Thyroid gland (tissue), 4 donors: ENCODE results near the gene KRTAP20-3. TPM values are rescaled to one million over a fixed set of nuclear protein-coding genes. Genes with fewer than 3 reads are reported as not detected.

Experiments used
- DNase-seq, 2 donors: peaks; one replicate each; pipeline ENCODE4 v3.0.0-alpha.2; 2019
- H3K27ac ChIP-seq, 3 donors: fragments of 200-600 bp; sonication (generic); 1 replicate in 2 of 3; 2 replicates in 1 of 3; pipeline ENCODE4 v1.5.1; 2016 to 2019; ENCODE audit warnings: mild to moderate bottlenecking in 1 of 3, moderate library complexity in 1 of 3
- H3K27me3 ChIP-seq: fragments of 200-600 bp; sonication (generic); one replicate; pipeline ENCODE4 v1.5.1; 2019
- H3K36me3 ChIP-seq, 2 donors: fragments of 200-600 bp; sonication (generic); one replicate each; pipeline ENCODE4 v1.5.1; 2016 to 2019
- H3K4me1 ChIP-seq, 2 donors: fragments of 200-600 bp; sonication (generic); one replicate each; pipeline ENCODE4 v1.5.1; 2017 to 2019
- H3K4me3 ChIP-seq, 3 donors: fragments of 200-600 bp; sonication (generic); replicated peaks in 1 of 3; 1 replicate in 2 of 3; 2 replicates in 1 of 3; pipeline ENCODE4 v1.5.1; 2016; ENCODE audit warnings: mild to moderate bottlenecking in 1 of 3
- H3K9me3 ChIP-seq: fragments of 200-600 bp; sonication (generic); one replicate; pipeline ENCODE4 v1.5.1; 2017
- POLR2A ChIP-seq, 2 donors: fragments of 450-650 bp; IDR thresholded peaks; one replicate each; pipeline ENCODE4 v1.6.1; 2017; ENCODE audit warnings: antibody characterized with exemption in 2 of 2, mild to moderate bottlenecking in 2 of 2, moderate library complexity in 1 of 2
- WGBS, 2 donors: methylation state at CpG; one replicate each; pipeline ENCODE4 v1.1.5; 2017; 5-methylcytosine and 5-hydroxymethylcytosine counted together
- intact Hi-C: fragments of 100-400 bp; cut with DNase I; formaldehyde crosslinking; loops from one replicate; pipeline ENCODE4 v1.15.1; 2023
- total RNA-seq, 4 donors: library from RNA; depleted of rRNA; stranded (reverse); fragments of >200 nt; gene quantifications; one replicate each; pipeline ENCODE4 v1.2.3, GENCODE V29; 2016
- TF ChIP-seq, protein P1 (sequence below), 6 experiments: fragments of 200-600 bp in 3 of 6; fragments of 450-650 bp in 3 of 6; sonication (generic) in 3 of 6; IDR thresholded peaks; one replicate each; pipeline ENCODE4 v1.5.1; 2016 to 2019; ENCODE audit warnings: antibody characterized with exemption in 6 of 6, mild to moderate bottlenecking in 2 of 6, inconsistent platforms in 1 of 6, moderate library complexity in 1 of 6

Gene KRTAP20-3
- total RNA-seq = not detected

DNA sequence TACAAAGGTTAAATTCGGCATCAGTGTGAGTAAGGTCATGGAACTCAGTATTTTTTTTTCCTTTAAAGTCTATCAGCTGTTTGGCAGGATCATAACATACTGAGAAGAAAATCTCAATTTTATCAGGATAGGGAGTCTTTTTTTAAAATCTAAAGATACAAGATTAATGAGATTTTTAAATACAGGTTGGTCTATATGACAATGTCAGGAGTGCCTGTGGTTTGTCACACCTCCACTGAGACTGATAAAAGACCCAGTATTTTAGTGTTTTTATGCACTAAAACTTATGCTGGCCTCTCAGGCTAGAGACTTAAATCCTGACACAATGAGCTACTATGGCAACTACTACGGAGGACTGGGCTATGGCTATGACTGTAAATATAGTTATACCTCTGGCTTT is at the start of gene KRTAP20-3:
TSS of gene KRTAP20-3 (plus strand) at position 301 of the 400 bp plus-strand sequence.
- 85 to 93% methylated on average over 2 of the region's 2 CpGs for WGBS, 2 donors
- intact Hi-C loops = no loop called here
- TF ChIP-seq, protein P1, sequence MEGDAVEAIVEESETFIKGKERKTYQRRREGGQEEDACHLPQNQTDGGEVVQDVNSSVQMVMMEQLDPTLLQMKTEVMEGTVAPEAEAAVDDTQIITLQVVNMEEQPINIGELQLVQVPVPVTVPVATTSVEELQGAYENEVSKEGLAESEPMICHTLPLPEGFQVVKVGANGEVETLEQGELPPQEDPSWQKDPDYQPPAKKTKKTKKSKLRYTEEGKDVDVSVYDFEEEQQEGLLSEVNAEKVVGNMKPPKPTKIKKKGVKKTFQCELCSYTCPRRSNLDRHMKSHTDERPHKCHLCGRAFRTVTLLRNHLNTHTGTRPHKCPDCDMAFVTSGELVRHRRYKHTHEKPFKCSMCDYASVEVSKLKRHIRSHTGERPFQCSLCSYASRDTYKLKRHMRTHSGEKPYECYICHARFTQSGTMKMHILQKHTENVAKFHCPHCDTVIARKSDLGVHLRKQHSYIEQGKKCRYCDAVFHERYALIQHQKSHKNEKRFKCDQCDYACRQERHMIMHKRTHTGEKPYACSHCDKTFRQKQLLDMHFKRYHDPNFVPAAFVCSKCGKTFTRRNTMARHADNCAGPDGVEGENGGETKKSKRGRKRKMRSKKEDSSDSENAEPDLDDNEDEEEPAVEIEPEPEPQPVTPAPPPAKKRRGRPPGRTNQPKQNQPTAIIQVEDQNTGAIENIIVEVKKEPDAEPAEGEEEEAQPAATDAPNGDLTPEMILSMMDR (IDR thresholded peaks at IDR 0.05) = no peak
- no peak for TF ChIP-seq POLR2A (IDR thresholded peaks at IDR 0.05)
- Histone ChIP-seq H3K4me3 (no peak within 1 kb of the TSS), H3K27ac (no peak within 1 kb of the TSS), H3K4me1 (no peaks in the 10 kb centered on the region), H3K9me3 (no peaks in the 10 kb centered on the region), H3K27me3 (no peaks in the 10 kb centered on the region), H3K36me3 (no peaks in the 10 kb centered on the region)
- no peak for DNase-seq

DNA sequence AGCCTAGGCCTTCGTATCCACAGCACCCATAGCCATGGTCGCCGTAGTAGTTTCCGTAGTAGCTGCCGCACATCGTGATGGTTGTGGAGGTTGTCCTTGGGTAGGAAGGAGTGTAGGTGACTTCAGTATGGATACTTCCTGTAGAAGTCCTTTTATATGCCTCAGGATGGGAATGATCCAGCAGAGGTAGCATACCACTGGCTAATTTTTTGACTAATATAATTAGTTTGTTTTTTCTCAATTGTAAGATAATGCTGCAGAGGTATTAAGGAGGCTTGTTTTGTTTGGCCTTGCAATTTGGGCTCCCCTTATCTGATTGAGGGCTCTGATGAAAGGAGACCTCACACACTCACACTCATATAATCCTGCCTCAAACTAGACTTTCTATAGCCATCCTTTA is 43.9 kb upstream of the KRTAP20-3 start, which contains the start of gene KRTAP6-2:
TSS of gene KRTAP6-2 (minus strand) at position 101 of the 400 bp plus-strand sequence. CDS start at position 73, 28 bp downstream.
- DNase-seq = no peak
- H3K4me1 ChIP-seq = no peaks in the 10 kb centered on the region
- 97 to 99% methylated on average over 6 of the region's 6 CpGs for WGBS, 2 donors
- H3K9me3 ChIP-seq = no peaks in the 10 kb centered on the region
- H3K36me3 ChIP-seq = no peaks in the 10 kb centered on the region
- TF ChIP-seq, protein P1 (IDR thresholded peaks at IDR 0.05) = no peak
- no peak for TF ChIP-seq POLR2A (IDR thresholded peaks at IDR 0.05)
- H3K27ac ChIP-seq = no peak within 1 kb of the TSS
- no peak within 1 kb of the TSS for H3K4me3 ChIP-seq
- no peaks in the 10 kb centered on the region for H3K27me3 ChIP-seq
- intact Hi-C loops = no loop called here

DNA sequence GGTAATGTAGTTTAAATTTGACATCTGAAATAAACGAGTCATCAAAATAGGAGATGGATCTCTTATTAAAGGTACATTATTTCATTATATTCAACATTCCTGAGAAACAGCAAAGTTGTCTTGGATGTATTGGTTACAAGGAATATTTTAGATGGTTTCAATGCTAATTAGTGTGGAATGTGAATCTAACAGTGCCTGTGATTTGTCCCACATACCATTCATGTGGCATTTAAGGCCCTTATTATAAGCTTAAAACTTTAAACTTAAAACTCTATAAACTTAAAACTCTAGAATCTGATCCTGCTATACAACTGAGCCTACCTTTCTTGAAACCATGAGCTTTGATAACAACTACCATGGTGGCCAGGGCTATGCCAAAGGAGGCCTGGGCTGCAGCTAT is 41.9 kb upstream of the KRTAP20-3 start, which contains the start of gene KRTAP22-1:
TSS of gene KRTAP22-1 (plus strand) at position 301 of the 400 bp plus-strand sequence.
- no peaks in the 10 kb centered on the region for H3K27me3 ChIP-seq
- H3K27ac ChIP-seq = no peak within 1 kb of the TSS
- H3K9me3 ChIP-seq = no peaks in the 10 kb centered on the region
- DNase-seq = no peak
- H3K36me3 ChIP-seq = no peaks in the 10 kb centered on the region
- no peak within 1 kb of the TSS for H3K4me3 ChIP-seq
- no peak for TF ChIP-seq POLR2A (IDR thresholded peaks at IDR 0.05)
- TF ChIP-seq, protein P1 (IDR thresholded peaks at IDR 0.05) = no peak
- 0 to 22% methylated on average over 1 of the region's 1 CpG for WGBS, 2 donors
- intact Hi-C loops = no loop called here
- H3K4me1 ChIP-seq = no peaks in the 10 kb centered on the region

DNA sequence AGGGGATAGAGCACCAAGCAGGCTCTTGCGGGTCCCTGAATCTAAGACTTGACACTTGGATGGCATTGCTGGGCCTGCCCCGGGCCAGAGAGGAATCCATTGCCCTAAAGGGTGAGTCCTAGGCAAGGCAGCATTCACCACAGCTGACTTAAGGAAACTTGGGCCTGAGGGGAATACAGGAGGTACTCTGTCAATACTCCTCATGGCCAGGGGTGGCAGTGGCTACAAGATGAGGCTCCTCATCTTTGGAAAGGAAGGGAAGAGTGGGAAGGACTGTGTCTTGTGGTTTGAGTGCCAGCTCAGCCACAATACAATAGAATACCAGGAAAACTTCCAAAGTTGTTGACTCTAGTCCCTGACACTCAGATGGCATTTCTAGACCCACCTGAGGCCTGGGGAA is 36.7 kb upstream of the KRTAP20-3 start:
- Histone ChIP-seq H3K27me3 (no peaks in the 10 kb centered on the region), H3K27ac (no peak overlapping the region), H3K4me3 (no peak overlapping the region), H3K4me1 (no peaks in the 10 kb centered on the region), H3K36me3 (no peaks in the 10 kb centered on the region), H3K9me3 (no peaks in the 10 kb centered on the region)
- TF ChIP-seq, protein P1 (IDR thresholded peaks at IDR 0.05) = no peak
- no peak for TF ChIP-seq POLR2A (IDR thresholded peaks at IDR 0.05)
- intact Hi-C loops = no loop called here
- DNase-seq = no peak
- whole genome bisulfite sequencing, 2 donors = 89 to 100% methylated on average over 2 of the region's 2 CpGs

DNA sequence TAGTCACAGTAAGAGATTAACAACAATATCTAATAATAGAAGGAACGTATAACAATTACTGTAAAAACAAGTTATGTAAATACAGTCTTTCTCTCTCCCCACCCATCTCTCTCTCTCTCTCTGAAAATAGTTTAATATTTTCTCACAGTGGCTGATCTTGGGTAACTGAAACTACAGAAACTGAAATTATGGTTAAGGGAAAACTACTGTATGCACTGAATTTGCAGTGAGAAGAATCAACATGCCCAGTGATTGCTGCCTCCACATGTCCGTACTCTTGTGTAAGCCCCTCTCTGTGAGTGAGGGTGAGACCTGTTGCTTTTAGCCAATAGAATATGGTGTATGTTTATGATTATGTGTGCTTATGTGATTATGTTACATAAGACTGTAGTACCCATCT is 30.5 kb upstream of the KRTAP20-3 start:
- WGBS, 2 donors = 91 to 97% methylated on average over 2 of the region's 2 CpGs
- Histone ChIP-seq H3K27me3 (no peaks in the 10 kb centered on the region), H3K27ac (no peak overlapping the region), H3K4me1 (no peaks in the 10 kb centered on the region), H3K36me3 (no peaks in the 10 kb centered on the region), H3K4me3 (no peak overlapping the region), H3K9me3 (no peaks in the 10 kb centered on the region)
- DNase-seq = no peak
- intact Hi-C loops = no loop called here
- TF ChIP-seq, protein P1 (IDR thresholded peaks at IDR 0.05) = no peak
- no peak for TF ChIP-seq POLR2A (IDR thresholded peaks at IDR 0.05)
